DND-41 (cell line): Measurements from ENCODE around the gene TBC1D22B.

ENCODE experiments used
- ATAC-seq: fragments of 200-7000 bp; cut with Tn5 transposase; 3 replicates; pipeline ENCODE4 v1.9.1; 2021; ENCODE audit warnings: low read depth; ENCODE audit not compliant: insufficient read depth
- DNase-seq: peaks from one replicate; pipeline ENCODE4 v3.0.0-alpha.2; 2020
- H2AFZ ChIP-seq: 2 replicates; pipeline ENCODE4 v1.6.0; 2012; ENCODE audit warnings: low read depth, low read length
- H3K27ac ChIP-seq: 2 replicates; pipeline ENCODE4 v1.5.1; 2012; ENCODE audit warnings: low read length, inconsistent platforms
- H3K27me3 ChIP-seq: fragments of 200-600 bp; sonication (generic); 2 replicates; pipeline ENCODE4 v1.6.0; 2012; ENCODE audit warnings: low read length, mild to moderate bottlenecking, inconsistent platforms; ENCODE audit not compliant: insufficient read depth, poor library complexity
- H3K36me3 ChIP-seq: 2 replicates; pipeline ENCODE4 v1.5.1; 2012; ENCODE audit warnings: low read length, inconsistent platforms; ENCODE audit not compliant: insufficient read depth
- H3K4me1 ChIP-seq: 2 replicates; pipeline ENCODE4 v1.5.1; 2012; ENCODE audit warnings: mild to moderate bottlenecking, low read length; ENCODE audit not compliant: insufficient read depth
- H3K4me2 ChIP-seq: 2 replicates; pipeline ENCODE4 v1.6.0; 2012; ENCODE audit warnings: mild to moderate bottlenecking, moderate library complexity, low read length, inconsistent platforms; ENCODE audit not compliant: insufficient read depth
- H3K4me3 ChIP-seq, 2 experiments: fragments of 200-600 bp in 1 of 2; shearing (Covaris generic) in 1 of 2; 2 replicates each; pipeline ENCODE4 v1.5.1; 2012 to 2016; ENCODE audit warnings: inconsistent platforms in 2 of 2, low read length in 2 of 2, mild to moderate bottlenecking in 2 of 2, low read depth in 1 of 2, moderate library complexity in 1 of 2
- H3K79me2 ChIP-seq: 2 replicates; pipeline ENCODE4 v1.6.0; 2012; ENCODE audit warnings: low read length, inconsistent platforms; ENCODE audit not compliant: insufficient read depth
- H3K9ac ChIP-seq: 2 replicates; pipeline ENCODE4 v1.6.0; 2012; ENCODE audit warnings: low read depth, mild to moderate bottlenecking, inconsistent platforms, low read length, moderate library complexity
- H3K9me3 ChIP-seq: 2 replicates; pipeline ENCODE4 v1.5.1; 2012; ENCODE audit warnings: low read length, moderate library complexity, mild to moderate bottlenecking, inconsistent platforms; ENCODE audit not compliant: insufficient read depth, severe bottlenecking
- H4K20me1 ChIP-seq: 2 replicates; pipeline ENCODE4 v1.6.0; 2012; ENCODE audit warnings: low read length; ENCODE audit not compliant: insufficient read depth
- EZH2 ChIP-seq: IDR thresholded peaks from 3 replicates; pipeline ENCODE4 v1.6.1; 2012; ENCODE audit warnings: borderline replicate concordance, low read depth, mild to moderate bottlenecking, moderate library complexity, low read length, inconsistent platforms; ENCODE audit not compliant: severe bottlenecking
- TF ChIP-seq, protein P1 (sequence below): IDR thresholded peaks from 2 replicates; pipeline ENCODE4 v1.5.1; 2012; ENCODE audit warnings: borderline replicate concordance, low read length, moderate library complexity, mild to moderate bottlenecking; ENCODE audit not compliant: poor library complexity, severe bottlenecking; ENCODE audit errors: extremely low read depth

The TBC1D22B gene

DNA sequence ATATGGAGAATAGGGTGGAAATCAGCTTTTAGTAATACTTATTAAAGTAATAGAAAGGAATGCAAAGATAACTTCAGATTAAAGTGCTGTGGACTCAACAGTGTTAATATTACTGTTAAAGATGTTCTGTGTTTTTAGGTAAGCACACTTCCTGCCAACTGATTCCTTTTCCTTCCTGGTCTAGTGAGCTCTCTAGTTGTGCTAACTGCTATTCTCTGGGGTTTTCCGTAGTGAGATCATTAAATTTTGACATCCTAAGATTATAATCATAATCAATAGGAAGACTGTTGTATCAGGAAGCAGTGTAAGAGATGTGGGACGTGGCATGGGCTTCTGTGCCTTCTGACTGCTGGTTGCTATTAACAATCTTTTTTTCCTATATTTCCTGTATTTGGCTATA, 1.6 kb downstream of the TBC1D22B start:
- DNase-seq (no peak), ATAC-seq (no peak)
- Histone ChIP-seq H3K27ac (peak overlapping the region; percentile 86), H3K36me3 (peaks cover 14% of the 10 kb centered on the region), H4K20me1 (no peaks in the 10 kb centered on the region), H3K79me2 (peaks cover 96% of the 10 kb centered on the region), H2AFZ (0 out of 2 replicates have a peak overlapping the region, but pooled peaks have one; percentile 20), H3K9me3 (no peaks in the 10 kb centered on the region), H3K4me2 (peak overlapping the region; percentile 93), H3K4me1 (peaks cover 92% of the 10 kb centered on the region), H3K9ac (peak overlapping the region; percentile 83), H3K4me3 (peak overlapping the region; percentile 79 to 83; a peak in 3 of 4 replicates), H3K27me3 (no peaks in the 10 kb centered on the region)
- no peak for TF ChIP-seq EZH2
- TF ChIP-seq, protein P1, sequence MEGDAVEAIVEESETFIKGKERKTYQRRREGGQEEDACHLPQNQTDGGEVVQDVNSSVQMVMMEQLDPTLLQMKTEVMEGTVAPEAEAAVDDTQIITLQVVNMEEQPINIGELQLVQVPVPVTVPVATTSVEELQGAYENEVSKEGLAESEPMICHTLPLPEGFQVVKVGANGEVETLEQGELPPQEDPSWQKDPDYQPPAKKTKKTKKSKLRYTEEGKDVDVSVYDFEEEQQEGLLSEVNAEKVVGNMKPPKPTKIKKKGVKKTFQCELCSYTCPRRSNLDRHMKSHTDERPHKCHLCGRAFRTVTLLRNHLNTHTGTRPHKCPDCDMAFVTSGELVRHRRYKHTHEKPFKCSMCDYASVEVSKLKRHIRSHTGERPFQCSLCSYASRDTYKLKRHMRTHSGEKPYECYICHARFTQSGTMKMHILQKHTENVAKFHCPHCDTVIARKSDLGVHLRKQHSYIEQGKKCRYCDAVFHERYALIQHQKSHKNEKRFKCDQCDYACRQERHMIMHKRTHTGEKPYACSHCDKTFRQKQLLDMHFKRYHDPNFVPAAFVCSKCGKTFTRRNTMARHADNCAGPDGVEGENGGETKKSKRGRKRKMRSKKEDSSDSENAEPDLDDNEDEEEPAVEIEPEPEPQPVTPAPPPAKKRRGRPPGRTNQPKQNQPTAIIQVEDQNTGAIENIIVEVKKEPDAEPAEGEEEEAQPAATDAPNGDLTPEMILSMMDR, result no peak

DNA sequence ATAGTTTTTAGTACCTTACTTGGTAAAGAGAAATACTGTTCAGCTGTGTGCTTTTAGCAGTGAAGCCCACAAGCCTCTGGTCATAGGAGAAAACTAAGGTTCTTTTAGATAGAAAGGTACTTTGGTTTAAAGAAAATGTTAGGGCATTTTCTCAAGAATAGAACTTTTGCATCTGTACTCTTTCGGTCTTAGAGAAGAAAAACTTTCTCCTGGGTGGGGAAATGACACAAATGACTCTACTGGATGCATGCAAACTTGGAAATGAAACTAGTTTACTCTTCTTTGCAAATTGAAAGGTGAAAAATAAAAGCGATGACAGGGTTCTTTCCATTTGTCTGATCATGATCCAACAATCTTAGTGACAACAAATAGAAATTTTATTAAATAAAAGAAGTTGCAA, 2.5 kb downstream of the TBC1D22B start:
- Histone ChIP-seq H3K36me3 (peaks cover 10% of the 10 kb centered on the region), H3K4me1 (peaks cover 92% of the 10 kb centered on the region), H3K79me2 (peaks cover 96% of the 10 kb centered on the region), H3K9ac (peak overlapping the region; percentile 83), H2AFZ (no peak overlapping the region), H4K20me1 (no peaks in the 10 kb centered on the region), H3K27ac (peak overlapping the region; percentile 86), H3K27me3 (no peaks in the 10 kb centered on the region), H3K9me3 (no peaks in the 10 kb centered on the region), H3K4me3 (peak overlapping the region in 1 of 2 experiments; percentile 83; a peak in 2 of 4 replicates), H3K4me2 (peak overlapping the region; percentile 93)
- TF ChIP-seq EZH2, result no peak
- TF ChIP-seq, protein P1, result no peak
- ATAC-seq, result no peak
- DNase-seq, result no peak

DNA sequence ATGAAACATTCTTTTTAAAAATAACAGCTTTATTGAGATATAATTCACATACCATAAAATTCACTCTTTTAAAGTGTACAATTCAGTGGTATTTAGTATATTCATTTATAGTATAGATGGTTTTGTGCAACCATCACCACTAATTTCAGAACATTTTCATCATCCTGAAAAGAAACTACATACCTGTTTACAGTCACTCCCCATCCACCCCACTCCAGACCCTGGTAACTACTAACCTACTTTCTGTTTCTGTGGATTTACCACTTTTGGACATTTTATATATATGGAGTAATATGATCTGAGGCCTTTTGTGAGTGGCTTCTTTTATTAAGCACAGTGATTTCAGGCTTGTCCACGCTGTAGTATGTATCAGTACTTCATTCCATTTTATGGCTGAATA, 2.9 kb downstream of the TBC1D22B start:
- H3K9me3 ChIP-seq, result no peaks in the 10 kb centered on the region
- no peaks in the 10 kb centered on the region for H3K27me3 ChIP-seq
- H3K4me1 ChIP-seq, result peaks cover 92% of the 10 kb centered on the region
- H3K79me2 ChIP-seq, result peaks cover 96% of the 10 kb centered on the region
- H2AFZ ChIP-seq, result no peak overlapping the region
- H3K27ac ChIP-seq, result peak overlapping the region; percentile 64
- no peaks in the 10 kb centered on the region for H4K20me1 ChIP-seq
- peak overlapping the region in 1 of 2 experiments; percentile 15; a peak in 1 of 4 replicates for H3K4me3 ChIP-seq
- TF ChIP-seq EZH2, result no peak
- TF ChIP-seq, protein P1, result no peak
- H3K4me2 ChIP-seq, result peak overlapping the region; percentile 93
- ATAC-seq, result no peak
- DNase-seq, result no peak
- H3K9ac ChIP-seq, result peak overlapping the region; percentile 83
- peaks cover 10% of the 10 kb centered on the region for H3K36me3 ChIP-seq

DNA sequence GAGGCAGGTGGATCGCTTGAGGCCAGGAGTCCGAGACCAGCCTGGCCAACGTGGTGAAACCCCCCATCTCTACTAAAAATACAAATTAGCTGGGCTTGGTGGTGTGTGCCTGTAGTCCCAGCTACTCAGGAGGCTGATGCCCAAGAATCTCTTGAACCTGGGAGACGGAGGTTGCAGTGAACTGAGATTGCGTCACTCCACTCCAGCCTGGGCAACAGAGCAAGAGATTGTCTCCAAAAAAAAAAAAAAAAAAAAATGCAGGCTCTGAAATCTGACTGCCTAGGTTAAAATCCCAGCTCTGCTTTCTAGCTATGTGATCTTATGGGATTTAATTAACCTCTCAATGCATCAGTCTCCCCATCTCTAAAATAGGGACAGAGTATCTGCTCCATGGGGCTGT, 3.6 kb downstream of the TBC1D22B start:
- ATAC-seq (no peak), DNase-seq (no peak)
- Histone ChIP-seq H3K4me2 (peak overlapping the region; percentile 93), H3K9me3 (no peaks in the 10 kb centered on the region), H4K20me1 (no peaks in the 10 kb centered on the region), H3K79me2 (peaks cover 96% of the 10 kb centered on the region), H3K27ac (peak overlapping the region; percentile 64; the same call in 1 of the 2 replicates), H2AFZ (no peak overlapping the region), H3K36me3 (peaks cover 10% of the 10 kb centered on the region), H3K4me3 (no peak overlapping the region), H3K27me3 (no peaks in the 10 kb centered on the region), H3K9ac (peak overlapping the region; percentile 83; the same call in 1 of the 2 replicates), H3K4me1 (peaks cover 90% of the 10 kb centered on the region)
- TF ChIP-seq EZH2, result no peak
- TF ChIP-seq, protein P1, result no peak
